ENCODE data around the gene RPS6KA2.
"Not testable (repeated sequence)": the region's sequence is repeated elsewhere in the genome, so short reads cannot be mapped to it uniquely, and the experiment has no call there.

RPS6KA2 gene

GRCh38 chr6:166655713-166656229 is 28.7 kb upstream of the RPS6KA2 start:
- DNase-seq, result no peak

- DNase-seq, result no peak
These were observed 28.2 kb upstream of the RPS6KA2 start for GRCh38 chr6:166655251-166655650.

GRCh38 chr6:166654573-166654972 is 27.5 kb upstream of the RPS6KA2 start:
- DNase-seq, result no peak

- DNase-seq, result no peak
These were observed 26.5 kb upstream of the RPS6KA2 start for GRCh38 chr6:166653639-166653941.

- DNase-seq, result no peak
These were observed 24.1 kb upstream of the RPS6KA2 start for GRCh38 chr6:166650824-166651807.

- no peak for DNase-seq
These were observed 23.0 kb upstream of the RPS6KA2 start for GRCh38 chr6:166650047-166650446.

- DNase-seq, result no peak
These were observed 21.8 kb upstream of the RPS6KA2 start for GRCh38 chr6:166648846-166649245.

GRCh38 chr6:166647896-166648295 is 20.8 kb upstream of the RPS6KA2 start:
- DNase-seq, result no peak

GRCh38 chr6:166646716-166647115 is 19.7 kb upstream of the RPS6KA2 start:
- no peak for DNase-seq

GRCh38 chr6:166645896-166646295 is 18.8 kb upstream of the RPS6KA2 start:
- DNase-seq, result no peak

GRCh38 chr6:166644681-166645080 is 17.6 kb upstream of the RPS6KA2 start:
- DNase-seq, result no peak

- no peak for DNase-seq
These were observed 17.0 kb upstream of the RPS6KA2 start for GRCh38 chr6:166643891-166644590.

GRCh38 chr6:166642646-166643045 is 15.6 kb upstream of the RPS6KA2 start:
- no peak for DNase-seq

GRCh38 chr6:166640342-166641043 is 13.4 kb upstream of the RPS6KA2 start:
- no peak for DNase-seq

GRCh38 chr6:166639921-166640320 is 12.9 kb upstream of the RPS6KA2 start:
- DNase-seq, result no peak

GRCh38 chr6:166638573-166638964 is 11.5 kb upstream of the RPS6KA2 start:
- no peak for DNase-seq

GRCh38 chr6:166637812-166638572 is 10.9 kb upstream of the RPS6KA2 start:
- no peak for DNase-seq

- DNase-seq, result no peak
These were observed 9.9 kb upstream of the RPS6KA2 start for GRCh38 chr6:166636934-166637333.

GRCh38 chr6:166636191-166636933 is 9.3 kb upstream of the RPS6KA2 start:
- DNase-seq, result no peak

- no peak for DNase-seq
These were observed 8.2 kb upstream of the RPS6KA2 start for GRCh38 chr6:166635013-166635970.

- DNase-seq, result not testable (repeated sequence)
These were observed 7.5 kb upstream of the RPS6KA2 start for GRCh38 chr6:166634581-166634980.

Measured in DMS79 (cell line).